Stimulated activated CD4-positive, alpha-beta T cell treated with anti-CD3 and anti-CD28 coated beads, Interleukin-4, amount 100 ng/mL, for 4 hours (primary cell): Measurements from ENCODE around the gene RPUSD1.
"Not testable (repeated sequence)": the region's sequence is repeated elsewhere in the genome, so short reads cannot be mapped to it uniquely, and the experiment has no call there.

Experiments
- DNase-seq, 2 experiments: peaks; one replicate each; pipeline ENCODE4 v3.0.0-alpha.2; 2020

The RPUSD1 gene

DNA sequence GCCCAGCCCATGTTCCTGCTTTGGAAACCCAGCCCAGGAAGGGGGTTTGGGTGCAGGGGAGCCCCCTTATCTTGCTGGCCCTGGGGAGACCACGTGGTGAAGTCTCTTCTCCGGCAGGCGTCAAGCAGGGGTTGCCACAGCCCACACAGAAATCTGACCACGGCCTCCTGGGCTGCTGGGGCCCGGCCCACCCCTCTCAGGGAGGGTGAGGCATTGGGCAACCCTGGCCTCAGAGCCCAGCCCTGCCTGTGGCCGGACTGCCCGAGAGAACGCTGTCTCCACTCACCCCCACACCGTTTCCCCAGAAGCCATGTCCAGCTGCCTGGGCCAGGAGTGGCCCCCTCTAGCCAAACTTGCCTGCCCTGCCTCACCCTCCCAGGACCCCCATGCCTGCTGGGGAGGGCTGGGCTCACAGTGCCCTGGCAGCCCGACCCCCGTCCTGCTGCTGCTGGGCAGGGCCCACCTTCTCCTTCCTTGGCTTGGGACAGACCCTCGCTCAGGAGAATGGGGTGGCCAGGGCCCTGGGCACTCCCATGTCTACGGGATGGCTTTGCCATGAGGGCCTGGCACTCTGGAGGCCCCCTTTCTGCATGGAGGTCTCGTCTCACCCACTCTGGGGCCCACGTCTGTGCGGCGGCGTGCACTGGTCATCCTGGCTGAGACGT lies 6.7 kb downstream of the RPUSD1 start:
- DNase-seq = no peak

GRCh38 chr16:780296-780695 lies 7.9 kb downstream of the RPUSD1 start:
- no peak for DNase-seq

DNA sequence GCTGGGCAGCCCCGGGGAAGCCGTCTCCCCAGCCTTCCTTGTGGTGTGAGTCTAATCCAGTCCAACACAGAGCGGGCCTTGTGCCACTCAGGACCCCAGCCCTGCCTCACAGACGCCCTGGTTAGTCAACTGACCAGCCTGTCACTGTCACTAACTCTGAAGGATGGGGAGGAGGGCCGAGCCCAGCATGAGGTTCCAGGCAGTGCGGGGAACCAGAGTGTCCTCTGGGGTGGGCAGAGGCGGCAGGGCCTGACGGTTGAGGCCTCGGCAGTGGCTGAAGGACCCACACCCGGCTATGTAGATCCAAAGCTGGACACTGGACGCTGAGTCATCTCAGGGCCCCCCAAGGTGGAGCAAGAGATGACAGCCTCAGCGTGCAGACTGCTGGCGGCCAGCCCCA lies 8.6 kb downstream of the RPUSD1 start:
- no peak for DNase-seq

GRCh38 chr16:778909-779527 lies 9.2 kb downstream of the RPUSD1 start:
- DNase-seq = no peak

GRCh38 chr16:778447-778846 lies 9.7 kb downstream of the RPUSD1 start:
- DNase-seq = no peak

- DNase-seq = no peak
These were observed 10.4 kb downstream of the RPUSD1 start for GRCh38 chr16:777826-778225.

DNA sequence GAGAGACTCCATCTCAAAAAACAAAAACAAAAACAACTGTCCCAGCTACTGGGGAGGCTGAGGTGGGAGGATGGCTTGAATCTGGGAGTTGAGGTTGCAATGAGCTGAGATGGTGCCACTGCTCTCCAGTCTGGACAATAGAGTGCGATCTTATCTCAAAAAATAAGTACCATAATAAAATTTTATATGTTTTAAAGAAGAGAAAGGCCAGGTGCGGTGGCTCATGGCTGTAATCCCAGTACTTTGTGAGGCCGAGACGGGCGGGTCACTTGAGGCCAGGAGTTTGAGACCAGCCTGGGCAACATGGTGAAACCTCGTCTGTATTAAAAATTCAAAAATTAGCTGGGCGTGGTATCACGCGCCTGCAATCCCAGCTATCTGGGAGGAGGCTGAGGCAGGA lies 11.4 kb downstream of the RPUSD1 start:
- no peak for DNase-seq

- DNase-seq = not testable (repeated sequence)
These were observed 11.9 kb downstream of the RPUSD1 start for GRCh38 chr16:776298-776697.

DNA sequence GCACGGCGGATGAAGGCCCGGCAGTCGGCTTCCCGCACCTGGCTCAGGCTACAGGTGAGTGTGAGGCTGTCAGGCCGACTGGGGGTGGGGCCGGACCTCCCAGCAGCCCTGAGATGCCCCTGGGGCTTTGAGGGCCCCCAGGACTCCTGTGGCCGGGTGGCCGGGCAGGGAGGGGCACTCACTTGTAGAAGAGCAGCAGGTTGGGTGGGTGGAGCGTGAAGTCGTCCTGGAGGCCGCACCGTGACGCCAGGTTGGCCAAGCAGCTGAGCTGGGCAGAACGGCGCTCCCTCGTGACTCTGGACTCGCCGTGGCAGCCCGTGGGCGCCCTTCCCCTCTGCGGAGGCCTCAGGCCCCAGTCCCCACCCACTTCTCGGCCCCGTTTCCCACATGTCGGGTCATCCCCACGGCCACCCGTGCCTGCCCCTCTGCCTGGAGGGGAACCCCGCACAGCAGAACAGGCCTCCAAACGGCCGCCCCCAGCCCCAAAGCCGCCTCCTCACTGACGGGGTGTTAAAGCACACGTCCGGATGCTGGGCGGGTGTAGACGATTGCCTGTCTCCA lies 12.9 kb downstream of the RPUSD1 start:
- DNase-seq = no peak

DNA sequence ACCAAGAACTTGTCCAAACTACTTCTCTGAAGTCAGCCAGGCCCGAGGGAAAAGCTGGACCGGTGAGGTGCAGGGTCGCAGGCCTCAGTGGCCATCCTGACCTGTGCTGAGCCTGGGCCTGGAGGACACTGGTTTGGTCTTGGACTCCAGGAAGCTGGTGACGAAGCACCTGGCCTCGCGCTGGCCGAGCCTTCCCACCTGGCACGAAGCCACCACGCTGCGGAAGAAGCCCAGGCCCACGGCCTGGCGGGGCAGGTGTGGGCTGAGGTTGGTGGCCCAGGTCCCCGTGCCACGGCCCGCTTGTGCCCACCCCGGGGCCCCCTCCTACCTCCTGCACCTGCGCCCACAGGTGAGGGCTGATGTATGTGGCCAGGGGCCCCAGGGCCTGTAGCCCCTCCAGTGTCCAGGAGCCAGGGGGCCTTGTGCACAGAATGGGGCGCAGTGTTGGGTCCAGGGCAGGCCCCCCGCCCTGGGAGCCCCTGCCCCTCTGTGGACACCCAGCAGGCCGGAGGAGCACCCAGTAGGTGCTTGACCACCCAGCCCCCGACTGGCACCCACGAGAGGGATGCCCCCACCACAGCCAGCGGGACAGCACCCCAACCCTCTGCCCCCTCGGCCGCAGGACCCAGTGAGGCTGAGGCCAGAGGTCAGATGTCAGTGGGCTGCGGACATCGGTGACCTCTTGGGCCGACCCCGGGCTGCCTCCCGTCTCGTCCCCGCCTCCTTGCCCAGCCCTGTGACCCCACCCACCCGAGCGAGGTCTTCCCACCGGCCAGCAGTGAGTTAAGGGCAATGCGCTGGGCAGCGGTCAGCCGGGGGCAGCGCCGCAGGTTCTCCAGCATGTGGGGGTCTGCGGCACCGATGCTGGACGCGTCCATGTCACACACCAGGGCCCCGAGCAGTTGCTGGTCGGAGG lies 13.8 kb downstream of the RPUSD1 start:
- DNase-seq = no peak

GRCh38 chr16:772959-773358 lies 15.2 kb downstream of the RPUSD1 start:
- no peak for DNase-seq

- no peak for DNase-seq
These were observed 17.8 kb downstream of the RPUSD1 start for GRCh38 chr16:770411-770810.

DNA sequence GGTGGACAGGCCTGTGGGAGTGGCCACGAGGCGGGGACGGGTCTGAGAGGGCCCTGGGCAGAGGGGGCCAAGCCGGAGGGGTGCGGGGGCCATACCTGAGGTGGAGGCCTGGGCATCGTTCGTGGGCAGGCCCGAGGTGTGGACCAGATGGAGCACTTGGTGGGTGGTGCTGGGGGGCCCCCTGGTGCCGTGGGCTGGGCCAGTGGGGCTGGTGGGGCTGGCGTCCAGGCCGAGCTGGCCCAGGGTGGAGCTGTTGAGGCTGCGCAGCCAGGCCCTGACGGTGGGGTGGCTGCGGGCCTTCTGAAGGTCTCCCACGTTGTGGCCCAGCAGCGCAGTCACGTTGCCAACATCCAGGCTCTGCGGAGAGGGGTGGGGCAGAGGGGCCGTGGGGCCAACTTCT lies 18.2 kb downstream of the RPUSD1 start:
- DNase-seq = no peak

GRCh38 chr16:769184-769784 lies 18.9 kb downstream of the RPUSD1 start:
- DNase-seq = no peak

DNA sequence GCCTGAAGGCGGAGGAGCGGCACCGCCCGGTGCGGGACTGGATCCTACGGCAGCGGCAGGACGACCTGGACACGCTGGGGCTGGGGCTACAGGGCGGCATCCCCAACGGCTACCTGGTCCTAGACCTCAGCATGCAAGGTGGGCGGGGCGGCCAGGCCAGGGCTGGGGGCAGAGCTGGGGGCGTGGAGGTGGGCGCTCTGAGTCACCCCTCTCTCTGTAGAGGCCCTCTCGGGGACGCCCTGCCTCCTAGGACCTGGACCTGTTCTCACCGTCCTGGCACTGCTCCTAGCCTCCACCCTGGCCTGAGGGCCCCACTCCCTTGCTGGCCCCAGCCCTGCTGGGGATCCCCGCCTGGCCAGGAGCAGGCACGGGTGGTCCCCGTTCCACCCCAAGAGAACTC lies 19.8 kb downstream of the RPUSD1 start:
- no peak for DNase-seq

DNA sequence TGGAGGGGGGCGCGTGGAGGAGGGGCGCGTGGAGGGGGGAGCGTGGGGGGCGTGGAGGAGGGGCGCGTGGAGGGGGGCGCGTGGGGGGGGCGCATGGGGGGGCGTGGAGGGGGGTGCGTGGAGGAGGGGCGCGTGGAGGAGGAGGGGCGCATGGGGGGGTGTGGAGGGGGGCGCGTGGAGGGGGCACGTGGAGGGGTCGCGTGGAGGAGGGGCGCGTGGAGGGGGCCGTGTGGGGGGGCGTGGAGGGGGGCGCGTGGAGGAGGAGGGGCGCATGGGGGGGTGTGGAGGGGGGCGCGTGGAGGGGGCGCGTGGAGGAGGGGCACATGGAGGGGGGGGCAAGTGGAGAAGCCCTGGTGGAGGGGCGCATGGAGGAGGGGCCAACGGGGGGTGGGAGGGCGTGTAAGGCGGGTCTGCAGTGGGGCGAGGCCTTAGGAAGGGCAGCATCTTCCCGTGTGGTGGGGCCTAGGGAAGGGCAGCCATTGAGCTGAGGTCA lies 20.4 kb downstream of the RPUSD1 start:
- DNase-seq = no peak

GRCh38 chr16:766820-767640 lies 21.2 kb downstream of the RPUSD1 start:
- DNase-seq = no peak

DNA sequence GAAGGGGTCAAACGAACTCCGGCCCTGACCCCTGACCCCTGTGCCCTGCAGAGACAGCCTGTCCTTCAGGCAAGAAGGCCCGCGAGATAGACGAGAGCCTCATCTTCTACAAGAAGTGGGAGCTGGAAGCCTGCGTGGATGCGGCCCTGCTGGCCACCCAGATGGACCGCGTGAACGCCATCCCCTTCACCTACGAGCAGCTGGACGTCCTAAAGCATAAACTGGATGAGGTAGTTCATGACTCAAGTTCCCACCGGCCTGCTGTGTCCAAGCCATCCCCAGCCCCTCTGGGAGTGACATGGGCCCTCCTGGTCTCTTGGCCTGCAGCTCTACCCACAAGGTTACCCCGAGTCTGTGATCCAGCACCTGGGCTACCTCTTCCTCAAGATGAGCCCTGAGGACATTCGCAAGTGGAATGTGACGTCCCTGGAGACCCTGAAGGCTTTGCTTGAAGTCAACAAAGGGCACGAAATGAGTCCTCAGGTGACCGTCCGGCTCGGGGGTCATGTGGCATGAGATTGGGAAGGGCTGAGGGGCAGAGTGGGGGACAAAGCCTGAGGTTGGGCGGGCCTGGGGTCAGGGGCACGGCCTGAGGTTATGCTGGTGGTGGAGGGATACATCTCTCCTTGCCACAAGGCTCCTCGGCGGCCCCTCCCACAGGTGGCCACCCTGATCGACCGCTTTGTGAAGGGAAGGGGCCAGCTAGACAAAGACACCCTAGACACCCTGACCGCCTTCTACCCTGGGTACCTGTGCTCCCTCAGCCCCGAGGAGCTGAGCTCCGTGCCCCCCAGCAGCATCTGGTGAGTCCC lies 22.0 kb downstream of the RPUSD1 start:
- DNase-seq = no peak

DNA sequence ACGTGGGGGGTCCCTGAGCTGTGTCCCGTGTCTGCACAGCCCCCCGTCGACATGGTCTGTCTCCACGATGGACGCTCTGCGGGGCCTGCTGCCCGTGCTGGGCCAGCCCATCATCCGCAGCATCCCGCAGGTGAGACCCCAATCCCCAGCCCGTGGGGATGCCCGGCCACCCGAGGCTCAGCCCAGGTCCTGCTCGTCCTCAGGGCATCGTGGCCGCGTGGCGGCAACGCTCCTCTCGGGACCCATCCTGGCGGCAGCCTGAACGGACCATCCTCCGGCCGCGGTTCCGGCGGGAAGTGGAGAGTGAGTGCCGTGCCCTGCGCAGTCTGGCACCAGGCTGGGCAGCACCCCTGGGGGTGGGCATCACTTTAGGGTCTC lies 22.7 kb downstream of the RPUSD1 start:
- no peak for DNase-seq

DNA sequence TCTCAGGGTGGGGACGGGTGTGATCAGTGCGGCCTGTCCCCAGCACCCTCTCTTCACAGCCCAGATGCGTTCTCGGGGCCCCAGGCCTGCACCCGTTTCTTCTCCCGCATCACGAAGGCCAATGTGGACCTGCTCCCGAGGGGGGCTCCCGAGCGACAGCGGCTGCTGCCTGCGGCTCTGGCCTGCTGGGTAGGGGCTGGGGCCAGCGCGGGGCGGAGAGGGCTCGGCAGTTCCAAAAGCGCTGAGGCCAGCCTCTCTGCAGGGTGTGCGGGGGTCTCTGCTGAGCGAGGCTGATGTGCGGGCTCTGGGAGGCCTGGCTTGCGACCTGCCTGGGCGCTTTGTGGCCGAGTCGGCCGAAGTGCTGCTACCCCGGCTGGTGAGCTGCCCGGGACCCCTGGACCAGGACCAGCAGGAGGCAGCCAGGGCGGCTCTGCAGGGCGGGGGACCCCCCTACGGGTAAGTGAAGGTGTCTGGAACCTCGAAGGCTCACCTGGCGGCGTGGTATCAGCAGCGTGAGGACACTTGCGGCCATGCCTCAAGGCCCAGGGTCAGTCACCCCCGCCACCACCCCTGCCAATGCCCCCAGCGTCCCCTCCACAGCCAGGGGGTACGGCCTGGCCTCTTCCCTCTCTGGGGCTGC lies 23.2 kb downstream of the RPUSD1 start:
- no peak for DNase-seq
